ENCODE measurements around the gene TPPP.
"Not testable (repeated sequence)": the region's sequence is repeated elsewhere in the genome, so short reads cannot be mapped to it uniquely, and the experiment has no call there.

The TPPP gene

GRCh38 chr5:643811-644271, 49.3 kb downstream of the TPPP start:
- no peak for DNase-seq

GRCh38 chr5:643351-643801, 49.8 kb downstream of the TPPP start:
- DNase-seq, result no peak

GRCh38 chr5:642481-642880, 50.7 kb downstream of the TPPP start:
- DNase-seq, result no peak

- DNase-seq, result no peak
These were observed 51.8 kb downstream of the TPPP start for GRCh38 chr5:641331-641765.

- no peak for DNase-seq
These were observed 52.5 kb downstream of the TPPP start for GRCh38 chr5:640461-641330.

- no peak for DNase-seq
These were observed 53.5 kb downstream of the TPPP start for GRCh38 chr5:639584-640213.

- DNase-seq, result no peak
These were observed 54.0 kb downstream of the TPPP start for GRCh38 chr5:639253-639530.

GRCh38 chr5:638501-639252, 54.5 kb downstream of the TPPP start:
- no peak for DNase-seq

- no peak for DNase-seq
These were observed 55.3 kb downstream of the TPPP start for GRCh38 chr5:637581-638450.

GRCh38 chr5:636951-637350, 56.2 kb downstream of the TPPP start:
- no peak for DNase-seq

GRCh38 chr5:635306-636055, 57.7 kb downstream of the TPPP start:
- DNase-seq, result no peak

GRCh38 chr5:634191-634590, 59.0 kb downstream of the TPPP start:
- DNase-seq, result no peak

- DNase-seq, result no peak
These were observed 59.6 kb downstream of the TPPP start for GRCh38 chr5:633501-633955.

GRCh38 chr5:628351-629205, 64.6 kb downstream of the TPPP start:
- DNase-seq, result not testable (repeated sequence)

GRCh38 chr5:627840-628239, 65.3 kb downstream of the TPPP start:
- DNase-seq, result no peak

- DNase-seq, result no peak
These were observed 66.3 kb downstream of the TPPP start for GRCh38 chr5:626850-627249.

- no peak for DNase-seq
These were observed 67.6 kb downstream of the TPPP start for GRCh38 chr5:625516-625915.

- DNase-seq, result no peak
These were observed 68.3 kb downstream of the TPPP start for GRCh38 chr5:624951-625230.

GRCh38 chr5:624118-624950, 68.8 kb downstream of the TPPP start:
- DNase-seq, result no peak

GRCh38 chr5:623531-623930, 69.6 kb downstream of the TPPP start:
- DNase-seq, result no peak

Data from NCI-H510A (cell line).